Measurements from ENCODE around the gene ITPR3. TPM values are rescaled to one million over a fixed set of nuclear protein-coding genes. Genes with fewer than 3 reads are reported as not detected.

The ITPR3 gene
- total RNA-seq, 1 donor from 2014 or later: 69.3 TPM

DNA sequence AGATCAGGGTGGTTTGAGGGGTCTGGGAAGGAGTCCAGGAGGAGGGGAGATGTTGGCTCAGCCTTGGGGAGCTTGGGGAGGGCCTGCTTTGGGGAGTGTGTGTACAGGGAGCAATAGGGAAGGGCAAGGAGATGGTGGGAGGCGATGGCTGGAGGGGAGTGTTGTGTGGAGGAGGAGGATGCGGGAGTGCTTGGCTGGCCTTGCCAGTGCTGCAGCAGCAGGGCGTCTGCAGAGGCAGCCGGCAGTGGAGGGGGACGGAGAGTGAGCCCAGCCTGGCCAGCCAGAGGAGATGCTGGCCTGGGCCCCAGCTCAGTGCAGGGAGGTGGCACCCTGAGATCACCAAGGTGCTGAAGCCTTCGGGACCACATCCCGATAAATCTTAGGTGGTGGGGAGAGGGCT is 121.7 kb downstream of the ITPR3 start:
- TF ChIP-seq CTCF (conservative IDR thresholded peaks at IDR 0.05; ENCODE audit: low read depth, low read length): no peak
- H3K4me3 ChIP-seq (ENCODE audit: low read depth, low read length): no peak overlapping the region
- no peak for DNase-seq (ENCODE audit: low read depth)

GRCh38 chr6:33744001-33744848 is 123.1 kb downstream of the ITPR3 start:
- peak; percentile 94 for TF ChIP-seq CTCF (conservative IDR thresholded peaks at IDR 0.05; ENCODE audit: low read depth, low read length)
- H3K4me3 ChIP-seq (ENCODE audit: low read depth, low read length): no peak overlapping the region
- no peak for DNase-seq (ENCODE audit: low read depth)

- peak overlapping the region; percentile 32 for H3K4me3 ChIP-seq (ENCODE audit: low read depth, low read length)
- DNase-seq (ENCODE audit: low read depth): no peak
- TF ChIP-seq CTCF (conservative IDR thresholded peaks at IDR 0.05; ENCODE audit: low read depth, low read length): no peak
Measured at GRCh38 chr6:33744895-33745546, 123.9 kb downstream of the ITPR3 start.

DNA sequence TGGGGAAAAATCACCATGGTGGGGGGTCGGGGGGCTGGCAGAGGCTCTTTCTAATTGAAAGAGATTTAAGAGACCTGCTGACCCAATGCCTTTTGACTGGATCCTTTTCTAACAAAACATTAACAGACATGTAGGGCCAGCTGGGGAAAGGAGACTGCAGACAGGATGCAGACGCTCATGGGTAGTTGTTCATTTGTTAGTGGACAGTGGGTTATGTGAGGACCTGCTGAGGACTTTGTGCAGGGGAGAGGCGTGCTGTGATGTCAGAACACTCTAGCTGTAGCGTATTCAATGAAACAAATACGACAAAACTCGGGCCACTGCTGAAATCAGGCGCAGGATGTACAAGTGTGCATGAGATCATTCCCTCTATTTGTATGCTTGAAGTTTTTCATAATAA is 124.4 kb downstream of the ITPR3 start:
- TF ChIP-seq CTCF (conservative IDR thresholded peaks at IDR 0.05; ENCODE audit: low read depth, low read length): no peak
- H3K4me3 ChIP-seq (ENCODE audit: low read depth, low read length): peak overlapping the region; percentile 47
- DNase-seq (ENCODE audit: low read depth): no peak

Other genes starting within 250 kb of the ITPR3 start
- gene KIFC1, start 229.5 kb upstream of the ITPR3 start, total RNA-seq: 117 and 126 TPM in 2 replicates
- gene PHF1, start 210.3 kb upstream of the ITPR3 start, total RNA-seq: 20.7 and 25.4 TPM in 2 replicates
- gene CUTA, start 203.2 kb upstream of the ITPR3 start, total RNA-seq: 206 and 273 TPM in 2 replicates
- 0.87 and 2.3 TPM in 2 replicates for gene SYNGAP1, start 201.3 kb upstream of the ITPR3 start, total RNA-seq
- 4.3 and 4.6 TPM in 2 replicates for gene ZBTB9, start 166.7 kb upstream of the ITPR3 start, total RNA-seq
- 17.9 and 18.6 TPM in 2 replicates for gene BAK1, start 41.0 kb upstream of the ITPR3 start, total RNA-seq
- gene UQCC2, start 90.4 kb downstream of the ITPR3 start, total RNA-seq: 20.3 and 51.0 TPM in 2 replicates
- gene IP6K3, start 125.6 kb downstream of the ITPR3 start, total RNA-seq: 0.40 and 0.65 TPM in 2 replicates
- gene LEMD2, start 167.8 kb downstream of the ITPR3 start, total RNA-seq: 42.0 and 48.3 TPM in 2 replicates
- not detected in 2 replicates for gene MLN, start 182.7 kb downstream of the ITPR3 start, total RNA-seq

Data from epithelial cell of proximal tubule (primary cell).